ENCODE measurements around the gene ADH1A. TPM values are rescaled to one million over a fixed set of nuclear protein-coding genes. Genes with fewer than 3 reads are reported as not detected.
"Not testable (repeated sequence)": the region's sequence is repeated elsewhere in the genome, so short reads cannot be mapped to it uniquely, and the experiment has no call there.

ADH1A gene
- total RNA-seq, 4 donors from 2014 or later: 0.16 TPM; not detected in 3

DNA sequence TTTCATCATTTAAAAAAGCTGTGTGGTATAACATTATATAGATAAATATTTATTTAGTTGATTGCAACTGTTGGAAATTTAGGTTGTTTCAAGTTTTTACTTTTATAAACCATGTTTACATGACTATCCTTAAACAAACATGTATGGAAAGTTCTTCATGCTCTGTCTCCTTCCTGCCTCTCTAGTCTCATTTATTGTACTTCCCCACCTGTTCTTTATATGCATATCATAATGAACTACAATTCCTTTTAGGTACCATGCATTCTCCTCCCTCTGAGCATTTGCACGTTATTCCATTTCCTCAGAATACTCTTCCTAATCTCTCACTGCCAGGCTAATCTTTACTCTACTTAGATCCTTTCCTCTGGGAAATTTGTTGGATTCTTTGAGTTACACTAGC lies 54.8 kb downstream of the ADH1A start:
- no peak for DNase-seq (ENCODE audit: low spot score in 2 of 2)
- intact Hi-C loops (cut with DNase I; ENCODE audit: low total_unique reads): no loop called here
- TF ChIP-seq POLR2A (IDR thresholded peaks at IDR 0.05): no peak
- TF ChIP-seq, protein P1, sequence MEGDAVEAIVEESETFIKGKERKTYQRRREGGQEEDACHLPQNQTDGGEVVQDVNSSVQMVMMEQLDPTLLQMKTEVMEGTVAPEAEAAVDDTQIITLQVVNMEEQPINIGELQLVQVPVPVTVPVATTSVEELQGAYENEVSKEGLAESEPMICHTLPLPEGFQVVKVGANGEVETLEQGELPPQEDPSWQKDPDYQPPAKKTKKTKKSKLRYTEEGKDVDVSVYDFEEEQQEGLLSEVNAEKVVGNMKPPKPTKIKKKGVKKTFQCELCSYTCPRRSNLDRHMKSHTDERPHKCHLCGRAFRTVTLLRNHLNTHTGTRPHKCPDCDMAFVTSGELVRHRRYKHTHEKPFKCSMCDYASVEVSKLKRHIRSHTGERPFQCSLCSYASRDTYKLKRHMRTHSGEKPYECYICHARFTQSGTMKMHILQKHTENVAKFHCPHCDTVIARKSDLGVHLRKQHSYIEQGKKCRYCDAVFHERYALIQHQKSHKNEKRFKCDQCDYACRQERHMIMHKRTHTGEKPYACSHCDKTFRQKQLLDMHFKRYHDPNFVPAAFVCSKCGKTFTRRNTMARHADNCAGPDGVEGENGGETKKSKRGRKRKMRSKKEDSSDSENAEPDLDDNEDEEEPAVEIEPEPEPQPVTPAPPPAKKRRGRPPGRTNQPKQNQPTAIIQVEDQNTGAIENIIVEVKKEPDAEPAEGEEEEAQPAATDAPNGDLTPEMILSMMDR (IDR thresholded peaks at IDR 0.05): no peak
- H3K4me3 ChIP-seq (ENCODE audit: low read depth, poor library complexity, severe bottlenecking): no peak overlapping the region
- WGBS, 2 donors: 84 to 85% methylated on average over 1 of the region's 1 CpG

DNA sequence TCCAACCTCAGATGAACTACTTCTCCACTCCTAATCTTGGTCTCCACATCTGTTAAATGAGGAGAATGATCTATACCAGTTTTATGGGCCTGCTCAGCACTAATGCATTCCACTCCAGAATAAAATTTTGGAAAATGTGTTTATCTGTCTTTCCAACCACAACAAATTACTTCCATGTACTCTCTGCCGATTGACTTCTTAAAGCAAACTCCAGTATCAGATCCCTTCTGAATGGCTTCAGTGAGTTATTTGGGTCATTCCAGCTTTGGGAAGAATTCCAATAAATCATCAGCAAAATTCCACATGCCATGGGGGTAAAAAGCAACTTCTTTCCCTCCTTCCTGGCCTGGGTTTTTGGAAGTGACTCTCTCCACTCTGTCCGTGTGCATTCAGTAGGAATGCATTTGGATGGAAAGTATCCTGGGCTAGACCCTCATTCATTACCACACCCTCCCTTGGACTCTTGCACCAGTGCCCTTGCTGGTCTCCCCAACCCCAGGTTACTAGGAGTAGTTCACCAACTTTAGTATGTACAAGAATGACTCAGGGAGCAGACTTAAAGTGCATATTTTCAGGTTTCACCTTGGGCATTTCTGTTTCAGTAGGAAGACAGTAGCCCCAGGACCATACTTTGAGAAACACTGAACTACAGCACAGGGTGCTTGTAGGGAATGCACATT lies 56.3 kb downstream of the ADH1A start:
- WGBS, 2 donors: 52 to 58% methylated on average over 2 of the region's 2 CpGs
- DNase-seq (ENCODE audit: low spot score in 2 of 2): no peak
- intact Hi-C loops (cut with DNase I; ENCODE audit: low total_unique reads): no loop called here
- TF ChIP-seq, protein P1 (IDR thresholded peaks at IDR 0.05): no peak
- TF ChIP-seq POLR2A (IDR thresholded peaks at IDR 0.05): no peak
- H3K4me3 ChIP-seq (ENCODE audit: low read depth, poor library complexity, severe bottlenecking): no peak overlapping the region

DNA sequence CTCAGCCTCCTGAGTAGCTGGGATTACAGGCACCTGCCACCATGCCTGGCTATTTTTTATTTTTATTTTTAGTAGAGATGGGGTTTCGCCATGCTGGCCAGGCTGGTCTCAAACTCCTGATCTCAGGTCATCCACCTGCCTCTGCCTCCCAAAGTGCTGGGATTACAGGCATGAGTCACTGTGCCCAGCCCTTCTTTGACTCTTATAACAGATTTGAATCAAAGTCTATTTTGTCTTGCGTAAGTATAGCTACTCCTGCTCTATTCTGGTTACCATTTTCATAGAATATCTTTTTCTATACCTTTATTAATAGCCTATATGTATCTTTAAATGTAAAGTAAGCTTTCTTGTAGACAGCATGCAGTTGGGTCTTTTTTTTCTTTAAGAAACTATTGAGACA lies 57.4 kb downstream of the ADH1A start:
- 71 to 82% methylated on average over 2 of the region's 2 CpGs for WGBS, 2 donors
- H3K4me3 ChIP-seq (ENCODE audit: low read depth, poor library complexity, severe bottlenecking); DNase-seq (ENCODE audit: low spot score in 2 of 2); intact Hi-C loops (cut with DNase I; ENCODE audit: low total_unique reads): not testable (repeated sequence)

DNA sequence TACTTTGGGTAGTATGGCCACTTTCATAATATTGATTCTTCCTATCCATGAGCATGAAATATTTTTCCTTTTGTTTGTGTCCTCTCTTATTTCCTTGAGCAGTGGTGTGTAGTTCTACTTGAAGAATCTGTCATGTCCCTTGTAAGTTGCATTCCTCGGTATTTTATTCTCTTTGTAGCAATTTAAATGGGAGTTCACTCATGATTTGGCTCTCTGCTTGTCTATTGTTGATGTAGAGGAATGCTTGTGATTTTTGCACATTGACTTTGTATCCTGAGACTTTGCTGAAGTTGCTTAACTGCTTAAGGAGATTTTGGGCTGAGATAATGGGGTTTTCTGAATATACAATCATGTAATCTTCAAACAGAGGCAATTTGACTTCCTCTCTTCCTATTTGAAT lies 62.1 kb downstream of the ADH1A start:
- DNase-seq (ENCODE audit: low spot score in 2 of 2); H3K4me3 ChIP-seq (ENCODE audit: low read depth, poor library complexity, severe bottlenecking); intact Hi-C loops (cut with DNase I; ENCODE audit: low total_unique reads): not testable (repeated sequence)
- 0 to 87% methylated on average over 1 of the region's 1 CpG for WGBS, 2 donors

DNA sequence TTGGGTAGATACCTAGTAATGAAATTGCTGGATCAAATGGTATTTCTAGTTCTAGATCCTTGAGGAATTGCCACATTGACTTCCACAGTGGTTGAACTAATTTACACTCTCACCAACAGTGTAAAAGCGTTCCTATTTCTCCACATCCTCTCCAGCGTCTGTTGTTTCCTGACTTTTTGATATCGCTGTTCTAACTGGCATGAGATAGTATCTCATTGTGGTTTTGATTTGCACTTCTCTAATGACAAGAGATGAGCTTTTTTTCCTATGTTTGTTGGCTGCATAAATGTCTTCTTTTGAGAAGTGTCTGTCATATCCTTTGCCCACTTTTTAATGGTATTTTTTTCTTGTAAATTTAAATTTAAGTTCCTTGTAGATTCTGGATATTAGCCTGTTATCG lies 63.1 kb downstream of the ADH1A start:
- 82 to 90% methylated on average over 4 of the region's 4 CpGs for WGBS, 2 donors
- intact Hi-C loops (cut with DNase I; ENCODE audit: low total_unique reads); DNase-seq (ENCODE audit: low spot score in 2 of 2); H3K4me3 ChIP-seq (ENCODE audit: low read depth, poor library complexity, severe bottlenecking): not testable (repeated sequence)

Other genes starting within 250 kb of the ADH1A start
- 10 to 100 TPM; 55.1 to 94.3 (median 68.5) TPM for gene ADH5, start 202.2 kb downstream of the ADH1A start, total RNA-seq
- gene ADH4, start 146.7 kb downstream of the ADH1A start, total RNA-seq: under 1 TPM in 2 of 4 donors, not detected in 2; 0.13 to 0.64 TPM
- gene ADH6, start 71.7 kb downstream of the ADH1A start, total RNA-seq: 10 to 100 TPM in 1 of 4 donors, 1 to 10 TPM in 3; 1.5 to 22.5 (median 7.5) TPM
- gene ADH1B, start 30.4 kb upstream of the ADH1A start, total RNA-seq: 100 to 1,000 TPM; 247 to 331 (median 292) TPM
- 1 to 10 TPM in 1 of 4 donors, under 1 TPM in 1, not detected in 2; 0.68 to 1.2 TPM for gene ADH1C, start 61.8 kb upstream of the ADH1A start, total RNA-seq
- gene ADH7, start 144.4 kb upstream of the ADH1A start, total RNA-seq: under 1 TPM in 3 of 4 donors, not detected in 1; 0.34 to 0.83 (median 0.52) TPM
- not detected for gene C4orf17, start 220.0 kb upstream of the ADH1A start, total RNA-seq